GM19043 (cell line): ENCODE results near the gene RPLP2.

ENCODE experiments used
- ATAC-seq: cut with Tn5 transposase; IDR thresholded peaks from one replicate; pipeline ENCODE4 v1.9.1; 2021; ENCODE audit warnings: low read depth; ENCODE audit not compliant: unreplicated experiment

Gene RPLP2

GRCh38 chr11:790721-791564, 18.8 kb upstream of the RPLP2 start:
- no peak for ATAC-seq

- ATAC-seq, result no peak
These were observed 17.9 kb upstream of the RPLP2 start for GRCh38 chr11:791658-792534.

- no peak for ATAC-seq
These were observed 17.3 kb upstream of the RPLP2 start for GRCh38 chr11:792535-792821.

- no peak for ATAC-seq
These were observed 16.9 kb upstream of the RPLP2 start for GRCh38 chr11:792873-793272.

- ATAC-seq, result no peak
These were observed 16.2 kb upstream of the RPLP2 start for GRCh38 chr11:793556-793955.

- ATAC-seq, result no peak
These were observed 15.6 kb upstream of the RPLP2 start for GRCh38 chr11:794013-794765.

- no peak for ATAC-seq
These were observed 14.8 kb upstream of the RPLP2 start for GRCh38 chr11:794766-795633.

- no peak for ATAC-seq
These were observed 13.9 kb upstream of the RPLP2 start for GRCh38 chr11:795634-796564.

GRCh38 chr11:796565-797295, 13.0 kb upstream of the RPLP2 start:
- no peak for ATAC-seq

GRCh38 chr11:797296-798092, 12.3 kb upstream of the RPLP2 start:
- ATAC-seq, result peak; percentile 43

GRCh38 chr11:798093-798713, 11.6 kb upstream of the RPLP2 start, which contains the start of gene SLC25A22:
TSS of gene SLC25A22 (minus strand) at chr11:798281. CDS start at chr11:795006, 3,275 bp downstream.
- peak; percentile 65 for ATAC-seq

- ATAC-seq, result no peak
These were observed 10.0 kb upstream of the RPLP2 start for GRCh38 chr11:799641-800316.

- no peak for ATAC-seq
These were observed 9.3 kb upstream of the RPLP2 start for GRCh38 chr11:800473-800872.

- no peak for ATAC-seq
These were observed 8.5 kb upstream of the RPLP2 start for GRCh38 chr11:801097-801780.

- no peak for ATAC-seq
These were observed 7.6 kb upstream of the RPLP2 start for GRCh38 chr11:802018-802617.
